Tibial nerve (tissue), 4 donors: ENCODE results near the gene C1orf52. TPM values are rescaled to one million over a fixed set of nuclear protein-coding genes. Genes with fewer than 3 reads are reported as not detected.

Experiments used
- DNase-seq, 2 donors: peaks; one replicate each; pipeline ENCODE4 v3.0.0-alpha.2; 2019; ENCODE audit warnings: low spot score in 2 of 2
- H3K27ac ChIP-seq, 4 donors: fragments of 200-600 bp; sonication (generic) in 3 of 4; one replicate each; pipeline ENCODE4 v1.5.1; 2017 to 2019; ENCODE audit warnings: mild to moderate bottlenecking in 1 of 4
- H3K27me3 ChIP-seq, 2 donors: fragments of 200-600 bp; sonication (generic) in 1 of 2; one replicate each; pipeline versions ENCODE4 v1.5.1 to v1.6.0; 2017 to 2019
- H3K36me3 ChIP-seq, 3 donors: fragments of 200-600 bp; sonication (generic); one replicate each; pipeline ENCODE4 v1.5.1; 2018 to 2019
- H3K4me1 ChIP-seq, 4 donors: fragments of 200-600 bp; sonication (generic) in 3 of 4; one replicate each; pipeline ENCODE4 v1.5.1; 2017 to 2019
- H3K4me3 ChIP-seq, 4 donors: fragments of 200-600 bp; sonication (generic) in 3 of 4; one replicate each; pipeline ENCODE4 v1.5.1; 2017 to 2019; ENCODE audit warnings: mild to moderate bottlenecking in 1 of 4, moderate library complexity in 1 of 4
- H3K9me3 ChIP-seq, 4 donors: fragments of 200-600 bp; sonication (generic) in 3 of 4; one replicate each; pipeline ENCODE4 v1.5.1; 2017 to 2019
- EP300 ChIP-seq, 2 donors: sonication (generic); formaldehyde crosslinking; IDR thresholded peaks; one replicate each; pipeline ENCODE4 v1.6.1; 2017; ENCODE audit warnings: antibody characterized with exemption in 2 of 2, mild to moderate bottlenecking in 1 of 2
- POLR2A ChIP-seq, 2 donors: fragments of 450-650 bp; IDR thresholded peaks; one replicate each; pipeline ENCODE4 v1.6.1; 2017; ENCODE audit warnings: antibody characterized with exemption in 2 of 2, mild to moderate bottlenecking in 2 of 2, moderate library complexity in 2 of 2
- WGBS, 2 donors: methylation state at CpG; one replicate each; pipeline ENCODE4 v1.1.5; 2018; 5-methylcytosine and 5-hydroxymethylcytosine counted together
- total RNA-seq, 4 donors: library from RNA; depleted of rRNA; stranded (reverse); fragments of >200 nt; gene quantifications; one replicate each; pipeline ENCODE4 v1.1.0, GENCODE V29; 2016
- TF ChIP-seq, protein P1 (sequence below), 5 experiments: fragments of 200-600 bp in 3 of 5; fragments of 450-650 bp in 2 of 5; sonication (generic) in 3 of 5; IDR thresholded peaks; one replicate each; pipeline ENCODE4 v1.5.1; 2016 to 2019; ENCODE audit warnings: antibody characterized with exemption in 5 of 5, mild to moderate bottlenecking in 3 of 5, moderate library complexity in 2 of 5

Gene C1orf52
- total RNA-seq, 4 donors from 2014 or later: 12.7 to 34.8 (median 24.5) TPM

DNA sequence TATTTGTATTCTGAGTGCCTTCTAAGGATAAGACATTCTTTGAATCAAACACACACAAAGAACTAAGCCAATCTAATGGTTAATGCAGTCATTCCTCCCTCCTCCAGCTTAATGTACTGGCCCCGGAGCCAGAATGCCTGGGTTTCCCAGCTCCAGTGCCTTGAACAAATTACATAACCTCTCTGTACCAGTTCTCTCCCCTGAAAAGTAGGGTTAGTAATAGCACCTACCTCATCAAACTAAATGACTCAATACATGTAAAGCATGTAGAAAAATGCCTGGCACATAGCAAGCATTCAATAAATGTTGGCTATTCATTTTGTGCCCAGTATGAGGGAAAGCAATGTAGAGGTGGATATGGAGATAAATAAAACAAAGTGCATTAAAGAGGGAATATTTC lies 14.0 kb downstream of the C1orf52 start:
- Histone ChIP-seq H3K4me3 (no peak overlapping the region), H3K27me3 (no peaks in the 10 kb centered on the region), H3K9me3 (no peaks in the 10 kb centered on the region), H3K36me3 (no peaks in the 10 kb centered on the region), H3K4me1 (no peaks in the 10 kb centered on the region), H3K27ac (no peak overlapping the region)
- no peak for TF ChIP-seq POLR2A (IDR thresholded peaks at IDR 0.05)
- TF ChIP-seq, protein P1, sequence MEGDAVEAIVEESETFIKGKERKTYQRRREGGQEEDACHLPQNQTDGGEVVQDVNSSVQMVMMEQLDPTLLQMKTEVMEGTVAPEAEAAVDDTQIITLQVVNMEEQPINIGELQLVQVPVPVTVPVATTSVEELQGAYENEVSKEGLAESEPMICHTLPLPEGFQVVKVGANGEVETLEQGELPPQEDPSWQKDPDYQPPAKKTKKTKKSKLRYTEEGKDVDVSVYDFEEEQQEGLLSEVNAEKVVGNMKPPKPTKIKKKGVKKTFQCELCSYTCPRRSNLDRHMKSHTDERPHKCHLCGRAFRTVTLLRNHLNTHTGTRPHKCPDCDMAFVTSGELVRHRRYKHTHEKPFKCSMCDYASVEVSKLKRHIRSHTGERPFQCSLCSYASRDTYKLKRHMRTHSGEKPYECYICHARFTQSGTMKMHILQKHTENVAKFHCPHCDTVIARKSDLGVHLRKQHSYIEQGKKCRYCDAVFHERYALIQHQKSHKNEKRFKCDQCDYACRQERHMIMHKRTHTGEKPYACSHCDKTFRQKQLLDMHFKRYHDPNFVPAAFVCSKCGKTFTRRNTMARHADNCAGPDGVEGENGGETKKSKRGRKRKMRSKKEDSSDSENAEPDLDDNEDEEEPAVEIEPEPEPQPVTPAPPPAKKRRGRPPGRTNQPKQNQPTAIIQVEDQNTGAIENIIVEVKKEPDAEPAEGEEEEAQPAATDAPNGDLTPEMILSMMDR (IDR thresholded peaks at IDR 0.05): no peak
- no peak for TF ChIP-seq EP300 (IDR thresholded peaks at IDR 0.05)
- WGBS, 2 donors: 50 to 53% methylated on average over 1 of the region's 1 CpG
- DNase-seq: no peak

DNA sequence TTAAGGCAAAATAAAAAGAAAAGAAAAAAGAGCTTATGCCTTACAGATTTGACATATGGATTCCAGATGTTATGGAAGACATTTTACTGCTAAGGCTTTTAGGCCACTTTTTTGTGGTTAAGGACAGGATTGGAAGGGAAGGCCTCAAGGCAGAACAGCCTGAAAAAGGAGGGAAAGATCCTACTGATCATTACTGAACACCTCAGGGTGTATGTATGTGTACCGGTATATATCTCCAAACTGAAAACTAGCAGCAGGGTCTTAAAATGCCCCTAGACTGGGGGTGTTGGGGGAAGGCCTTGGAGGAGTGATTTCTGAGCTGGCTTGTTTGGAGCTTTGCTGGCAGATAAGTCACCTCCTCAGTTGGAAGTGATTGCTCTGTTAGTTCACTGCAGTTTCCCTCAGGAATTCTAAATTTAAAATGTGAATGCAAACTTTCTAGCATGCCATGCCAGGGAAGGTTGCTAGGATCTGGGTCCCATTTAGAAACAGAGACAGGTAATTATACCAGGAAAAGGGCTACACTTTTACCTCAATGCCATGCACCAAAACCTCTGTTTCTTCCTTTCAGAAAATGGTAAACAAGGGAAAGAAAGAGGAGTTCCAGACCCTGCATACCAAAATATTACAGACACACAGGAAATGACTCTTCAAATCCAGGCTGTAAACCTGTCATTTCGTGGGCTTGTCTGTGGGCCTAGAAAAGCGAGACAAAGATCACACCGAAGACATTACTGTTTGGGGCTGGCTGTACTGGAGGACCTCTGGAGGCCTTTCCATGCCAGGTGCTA lies 15.0 kb downstream of the C1orf52 start:
- Histone ChIP-seq H3K4me3 (no peak overlapping the region), H3K27ac (no peak overlapping the region), H3K27me3 (no peaks in the 10 kb centered on the region), H3K9me3 (no peaks in the 10 kb centered on the region), H3K4me1 (no peaks in the 10 kb centered on the region), H3K36me3 (no peaks in the 10 kb centered on the region)
- TF ChIP-seq EP300 (IDR thresholded peaks at IDR 0.05) (no peak), POLR2A (IDR thresholded peaks at IDR 0.05) (no peak)
- TF ChIP-seq, protein P1 (IDR thresholded peaks at IDR 0.05): no peak
- no peak for DNase-seq
- WGBS, 2 donors: 45 to 48% methylated on average over 4 of the region's 4 CpGs

DNA sequence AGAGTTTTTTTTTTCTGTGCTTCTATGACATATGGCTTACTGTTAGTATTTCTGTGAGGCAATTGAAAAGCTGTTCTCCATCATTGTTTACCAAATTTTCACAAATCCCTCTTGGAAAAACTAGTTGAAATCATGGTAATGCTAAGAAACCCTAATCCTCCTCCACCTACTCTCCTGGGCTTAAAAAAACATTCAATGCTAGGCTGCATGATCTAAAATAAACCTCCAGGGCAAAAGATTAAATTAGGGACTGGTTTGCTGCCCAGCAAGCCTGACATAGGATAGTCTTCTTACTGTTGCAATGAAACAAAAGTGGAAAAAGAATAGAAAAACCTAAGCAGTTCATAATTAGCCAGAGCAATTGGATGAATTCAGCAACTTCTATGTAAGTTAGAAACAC lies 16.1 kb downstream of the C1orf52 start:
- no peak overlapping the region for H3K27ac ChIP-seq
- H3K9me3 ChIP-seq: no peaks in the 10 kb centered on the region
- no peaks in the 10 kb centered on the region for H3K27me3 ChIP-seq
- no peak for DNase-seq
- H3K4me1 ChIP-seq: no peaks in the 10 kb centered on the region
- TF ChIP-seq POLR2A (IDR thresholded peaks at IDR 0.05) (no peak), EP300 (IDR thresholded peaks at IDR 0.05) (no peak)
- TF ChIP-seq, protein P1 (IDR thresholded peaks at IDR 0.05): no peak
- H3K36me3 ChIP-seq: no peaks in the 10 kb centered on the region
- H3K4me3 ChIP-seq: no peak overlapping the region

DNA sequence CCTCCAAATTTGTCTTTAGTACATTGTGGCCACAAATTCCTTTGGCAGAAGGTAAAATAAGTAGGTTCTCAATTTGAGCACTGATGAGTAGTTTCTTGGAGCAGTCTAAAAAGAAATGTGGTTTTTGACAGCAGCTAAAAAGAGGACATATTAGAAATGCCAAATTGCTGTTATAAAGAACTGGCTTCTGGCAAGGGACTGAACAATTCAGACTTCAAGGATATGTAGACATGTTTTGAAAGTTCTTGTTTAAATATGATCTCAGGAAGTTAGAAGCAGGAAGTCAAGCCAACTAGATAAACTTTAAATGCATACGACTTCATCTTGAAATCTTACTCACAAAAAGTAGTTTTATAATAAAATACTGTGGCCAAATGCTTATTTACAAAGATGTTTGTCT lies 18.8 kb downstream of the C1orf52 start:
- WGBS, 2 donors: 14% methylated on average over 1 of the region's 1 CpG
- TF ChIP-seq EP300 (IDR thresholded peaks at IDR 0.05) (no peak), POLR2A (IDR thresholded peaks at IDR 0.05) (no peak)
- TF ChIP-seq, protein P1 (IDR thresholded peaks at IDR 0.05): no peak
- no peaks in the 10 kb centered on the region for H3K36me3 ChIP-seq
- H3K27ac ChIP-seq: no peak overlapping the region
- no peak overlapping the region for H3K4me3 ChIP-seq
- no peaks in the 10 kb centered on the region for H3K4me1 ChIP-seq
- DNase-seq: no peak
- no peaks in the 10 kb centered on the region for H3K27me3 ChIP-seq
- H3K9me3 ChIP-seq: no peaks in the 10 kb centered on the region

DNA sequence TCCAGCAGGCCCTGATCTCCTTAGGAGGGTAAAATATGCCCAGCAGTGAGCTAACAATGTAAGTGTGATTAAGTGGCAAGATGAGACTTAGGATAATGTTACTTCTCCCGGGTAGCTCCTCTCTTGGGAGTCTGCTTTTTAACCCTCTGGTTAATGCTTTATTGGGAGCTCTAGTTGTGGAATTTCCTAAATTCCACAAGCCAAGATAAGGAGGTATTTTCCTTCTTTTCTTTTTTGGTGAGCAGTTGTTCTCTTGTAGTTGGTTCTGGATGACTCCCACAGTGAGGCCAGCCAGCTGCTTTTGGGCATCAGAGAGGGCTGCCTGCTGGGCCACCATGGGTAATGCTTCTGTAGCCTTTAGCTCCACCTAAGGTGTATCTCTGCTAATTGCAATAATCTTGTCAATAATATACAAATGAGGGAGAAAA lies 19.3 kb downstream of the C1orf52 start:
- 13 to 27% methylated on average over 1 of the region's 1 CpG for WGBS, 2 donors
- H3K4me3 ChIP-seq: no peak overlapping the region
- no peak overlapping the region for H3K27ac ChIP-seq
- H3K36me3 ChIP-seq: no peaks in the 10 kb centered on the region
- H3K9me3 ChIP-seq: no peaks in the 10 kb centered on the region
- H3K27me3 ChIP-seq: no peaks in the 10 kb centered on the region
- H3K4me1 ChIP-seq: no peaks in the 10 kb centered on the region
- TF ChIP-seq EP300 (IDR thresholded peaks at IDR 0.05): no peak
- DNase-seq: no peak
